Measurements from ENCODE around the gene HEXA. TPM values are rescaled to one million over a fixed set of nuclear protein-coding genes. Genes with fewer than 3 reads are reported as not detected.

The HEXA gene
- polyA plus RNA-seq, 1 donor: 56.7 TPM

GRCh38 chr15:72372361-72372760 lies 3.5 kb downstream of the HEXA start:
- DNase-seq: no peak

GRCh38 chr15:72369964-72370363 lies 5.8 kb downstream of the HEXA start:
- DNase-seq: no peak

- DNase-seq: no peak
Measured at GRCh38 chr15:72368899-72369298, 6.9 kb downstream of the HEXA start.

GRCh38 chr15:72368325-72368724 lies 7.5 kb downstream of the HEXA start:
- no peak for DNase-seq

GRCh38 chr15:72365844-72366243 lies 10.0 kb downstream of the HEXA start:
- no peak for DNase-seq

DNA sequence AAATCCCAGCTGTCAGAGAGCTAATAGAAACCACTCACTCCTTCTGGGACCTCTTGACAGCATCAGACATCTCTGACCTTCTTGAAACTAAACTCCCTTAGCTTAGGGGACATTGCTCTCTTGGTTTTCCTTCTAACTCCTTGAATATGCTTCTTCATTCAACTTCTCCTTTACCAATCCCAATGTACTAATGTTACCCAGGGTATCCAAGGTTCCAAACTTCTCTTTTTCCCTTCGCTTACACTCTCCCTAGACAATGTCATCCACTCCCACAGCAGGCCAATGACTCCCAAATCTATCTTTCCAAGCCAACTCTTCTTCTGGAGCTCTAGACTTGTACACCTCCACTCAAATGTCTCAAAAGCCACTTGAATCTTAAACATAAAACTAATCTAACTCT lies 14.6 kb downstream of the HEXA start:
- DNase-seq: no peak

DNA sequence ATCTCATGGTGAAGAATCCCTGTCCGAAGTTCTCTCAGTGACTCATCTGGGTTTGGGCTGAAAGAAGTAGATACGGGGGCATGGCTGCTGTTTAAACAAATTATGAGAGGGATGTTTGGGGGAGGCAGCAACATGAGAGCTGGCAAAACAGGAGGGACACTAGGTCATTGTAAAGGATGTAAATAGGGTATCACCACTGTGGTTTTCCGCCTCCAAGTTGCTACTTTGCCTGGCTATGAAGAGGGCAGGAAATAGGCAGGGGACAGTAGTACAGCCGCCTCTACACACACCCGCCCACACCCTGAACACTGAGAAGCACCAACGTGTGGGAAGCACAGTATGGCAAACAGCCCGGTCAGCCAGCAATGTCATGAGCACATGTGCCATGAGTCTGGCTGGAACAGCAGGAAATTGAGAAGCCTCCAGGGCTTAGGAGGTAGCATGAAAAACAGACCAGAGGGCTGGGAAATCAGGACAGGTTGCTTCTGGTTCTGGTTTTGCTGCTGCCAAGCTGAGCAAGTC lies 17.1 kb downstream of the HEXA start:
- peak; percentile 26 for DNase-seq

- no peak for DNase-seq
Measured at GRCh38 chr15:72358121-72358520, 17.7 kb downstream of the HEXA start.

- DNase-seq: no peak
Measured at GRCh38 chr15:72354496-72354895, 21.3 kb downstream of the HEXA start.

DNA sequence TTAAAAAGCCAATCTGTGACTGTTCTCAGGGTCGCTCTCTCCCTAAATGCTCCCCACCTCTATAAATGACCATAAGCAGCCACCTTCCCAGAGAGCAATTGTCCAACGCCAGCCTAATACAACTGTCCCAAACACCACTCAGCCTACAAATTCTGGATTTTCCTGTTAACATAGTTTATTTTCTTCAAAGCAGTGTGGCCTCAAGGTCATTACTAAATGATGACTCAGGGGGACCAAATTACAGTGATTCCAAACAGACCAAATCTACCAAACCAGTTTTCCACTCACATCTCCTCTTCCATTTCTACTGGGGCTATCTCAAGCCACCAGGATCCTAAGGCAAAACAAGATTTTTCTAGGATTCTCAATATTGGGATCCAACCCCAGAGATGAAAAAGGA lies 22.5 kb downstream of the HEXA start:
- no peak for DNase-seq

- no peak for DNase-seq
Measured at GRCh38 chr15:72345806-72346205, 30.0 kb downstream of the HEXA start.

DNA sequence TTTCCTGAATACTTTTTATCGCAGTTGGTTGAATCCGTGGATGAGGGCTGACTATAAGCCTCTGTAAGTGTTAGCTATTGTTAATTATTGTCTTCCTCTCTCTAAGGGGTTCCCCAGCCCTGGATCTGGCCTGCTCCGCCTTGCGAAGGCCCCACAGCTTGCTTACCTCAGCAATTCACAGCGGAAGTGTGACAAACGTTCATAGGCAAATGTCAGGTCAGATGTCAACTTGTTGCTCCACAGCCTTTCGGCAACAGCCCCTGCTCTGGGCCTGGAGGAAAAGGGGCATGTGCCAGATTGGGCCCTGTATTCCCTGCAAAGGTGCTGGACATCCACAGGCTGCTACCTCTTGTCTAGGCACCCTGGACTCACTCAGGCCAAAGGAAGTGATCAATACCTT lies 30.5 kb downstream of the HEXA start:
- DNase-seq: no peak

GRCh38 chr15:72344602-72345001 lies 31.2 kb downstream of the HEXA start:
- DNase-seq: no peak

- no peak for DNase-seq
Measured at GRCh38 chr15:72342385-72342784, 33.4 kb downstream of the HEXA start.

GRCh38 chr15:72341361-72341760 lies 34.5 kb downstream of the HEXA start:
- no peak for DNase-seq

- DNase-seq: no peak
Measured at GRCh38 chr15:72340366-72340765, 35.4 kb downstream of the HEXA start.

DNA sequence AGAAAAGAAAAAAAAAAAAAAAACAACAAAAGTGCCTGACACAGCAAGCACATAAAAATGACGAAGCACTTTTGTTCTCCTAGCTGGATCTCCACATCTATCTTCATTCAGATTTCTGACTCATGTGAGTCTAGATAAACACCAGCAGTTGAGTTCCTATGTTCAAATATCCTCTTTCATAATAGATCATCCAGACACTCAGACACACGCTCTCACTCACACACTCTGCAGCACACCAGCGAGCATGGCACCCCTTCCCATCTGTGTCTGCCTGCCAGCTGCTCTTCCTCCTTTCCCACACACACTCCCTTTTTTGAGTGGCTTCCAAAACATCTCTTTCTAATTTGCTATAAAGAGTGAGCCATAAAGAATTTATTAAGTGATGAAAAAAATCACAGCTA lies 36.0 kb downstream of the HEXA start:
- DNase-seq: no peak

GRCh38 chr15:72338617-72339321 lies 37.0 kb downstream of the HEXA start:
- no peak for DNase-seq

DNA sequence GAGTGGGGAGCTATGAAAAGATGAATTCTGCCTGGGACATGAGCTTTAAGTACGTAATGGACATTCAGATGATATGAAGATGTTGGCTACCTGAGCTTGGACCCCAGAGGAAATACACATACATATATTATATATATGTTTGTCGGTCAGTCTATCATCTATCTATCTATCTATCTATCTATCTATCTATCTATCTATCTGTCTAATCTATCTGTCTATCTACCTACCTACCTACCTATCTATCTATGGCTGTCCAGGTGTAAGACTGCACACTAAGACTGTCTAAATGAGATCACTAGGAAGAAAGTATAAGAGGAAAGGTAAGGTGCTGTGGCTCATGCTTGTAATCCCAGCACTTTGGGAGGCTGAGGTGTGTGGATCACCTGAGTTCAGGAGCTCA lies 37.7 kb downstream of the HEXA start:
- no peak for DNase-seq

- no peak for DNase-seq
Measured at GRCh38 chr15:72334842-72335241, 41.0 kb downstream of the HEXA start.

DNA sequence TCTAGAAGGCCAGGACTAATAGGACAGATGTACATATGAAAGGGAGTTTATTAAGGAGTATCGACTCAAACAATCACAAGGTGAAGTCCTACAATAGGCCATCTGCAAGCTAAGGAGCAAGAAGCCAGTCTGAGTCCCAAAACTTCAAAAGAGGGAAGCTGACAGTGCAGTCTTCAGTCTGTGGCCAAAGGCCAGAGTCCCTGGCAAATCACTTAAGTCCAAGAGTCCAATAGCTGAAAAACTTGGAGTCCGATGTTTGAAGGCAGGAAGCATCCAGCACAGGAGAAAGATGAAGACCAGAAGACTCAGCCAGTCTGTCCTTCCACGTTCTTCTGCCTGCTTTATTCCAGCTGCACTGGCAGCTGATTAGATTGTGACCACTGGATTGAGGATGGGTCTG lies 44.8 kb downstream of the HEXA start:
- DNase-seq: no peak

- DNase-seq: no peak
Measured at GRCh38 chr15:72323752-72324151, 52.1 kb downstream of the HEXA start.

DNA sequence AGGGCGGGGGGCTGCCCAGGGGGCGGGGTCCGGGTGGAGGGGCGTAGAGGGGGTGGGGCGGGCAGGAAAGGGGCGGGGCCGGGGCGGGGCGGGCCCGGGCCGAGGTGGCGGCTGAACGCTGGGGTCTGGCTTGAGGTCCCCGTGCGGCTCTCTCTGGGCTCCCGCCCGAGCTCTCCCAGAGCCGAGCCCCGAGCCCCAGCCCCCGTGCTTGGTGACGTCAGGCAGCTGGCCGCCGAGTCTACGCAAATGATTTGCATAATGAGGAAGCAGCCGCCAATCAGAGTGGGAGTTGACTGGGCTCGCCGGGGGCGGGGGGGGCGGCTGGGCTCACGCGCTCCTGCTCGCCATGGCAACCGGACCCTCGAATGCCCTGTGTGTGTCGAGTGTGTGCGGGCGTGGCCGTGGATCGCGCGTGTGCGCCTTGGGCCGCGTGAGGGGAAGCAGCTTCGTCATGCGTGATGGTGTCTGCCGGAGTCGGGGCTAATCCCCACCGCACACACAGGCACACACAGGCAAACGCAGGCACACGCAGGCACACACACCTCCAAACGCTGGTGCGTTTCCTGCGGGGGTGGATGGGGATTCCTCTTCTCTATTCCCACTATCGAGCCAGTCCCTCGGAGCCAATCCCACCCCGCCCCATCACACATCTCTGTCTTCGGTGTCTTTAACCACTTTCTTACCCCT lies 55.7 kb downstream of the HEXA start, which contains the start of gene CELF6:
Gene CELF6, minus strand, starts transcription at position 173 of the 687 bp plus-strand sequence. CDS start 283 bp downstream, outside the sequence.
- peak; percentile 62 for DNase-seq

- DNase-seq: peak; percentile 82
Measured at GRCh38 chr15:72319360-72319984, 56.3 kb downstream of the HEXA start.
